ENCODE results near the gene ARID3B.
"Not testable (repeated sequence)": the region's sequence is repeated elsewhere in the genome, so short reads cannot be mapped to it uniquely, and the experiment has no call there.

ARID3B gene

GRCh38 chr15:74627766-74628165, 86.7 kb downstream of the ARID3B start:
- no peaks in the 10 kb centered on the region for H3K27me3 ChIP-seq (replicated peaks; ENCODE audit: control insufficient read depth, insufficient read depth, low read length)
- TF ChIP-seq CTCF (IDR thresholded peaks at IDR 0.05; ENCODE audit: insufficient read depth, low read length, poor library complexity, severe bottlenecking): no peak
- DNase-seq (ENCODE audit: extremely low read depth, insufficient read length): no peak
- H3K4me3 ChIP-seq (replicated peaks; ENCODE audit: low read depth, low read length): no peak overlapping the region
- H3K36me3 ChIP-seq (ENCODE audit: control insufficient read depth, insufficient read depth, low read length): peaks cover 81% of the 10 kb centered on the region

DNA sequence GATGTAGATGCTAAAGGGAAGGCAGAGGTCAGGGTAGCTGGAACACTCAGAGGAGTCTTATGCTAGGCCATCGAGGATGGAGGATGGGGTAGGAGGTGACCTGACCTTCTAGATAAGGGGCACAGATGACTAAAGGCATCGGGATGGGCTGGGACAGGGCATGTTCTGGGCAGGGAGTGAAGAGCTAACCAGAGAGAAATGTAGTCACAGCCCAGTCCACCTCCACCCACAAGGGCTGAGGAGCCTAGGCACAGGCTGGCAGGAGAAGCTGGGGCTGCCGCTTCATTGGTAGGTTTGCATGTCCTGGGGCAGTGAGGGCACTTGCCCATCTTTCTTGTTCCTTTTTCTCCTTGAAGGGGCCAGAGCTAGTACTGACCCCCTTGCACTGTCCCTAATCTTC, 87.2 kb downstream of the ARID3B start:
- no peaks in the 10 kb centered on the region for H3K27me3 ChIP-seq (replicated peaks; ENCODE audit: control insufficient read depth, insufficient read depth, low read length)
- no peak overlapping the region for H3K4me3 ChIP-seq (replicated peaks; ENCODE audit: low read depth, low read length)
- peaks cover 81% of the 10 kb centered on the region for H3K36me3 ChIP-seq (ENCODE audit: control insufficient read depth, insufficient read depth, low read length)
- TF ChIP-seq CTCF (IDR thresholded peaks at IDR 0.05; ENCODE audit: insufficient read depth, low read length, poor library complexity, severe bottlenecking): no peak
- DNase-seq (ENCODE audit: extremely low read depth, insufficient read length): no peak

DNA sequence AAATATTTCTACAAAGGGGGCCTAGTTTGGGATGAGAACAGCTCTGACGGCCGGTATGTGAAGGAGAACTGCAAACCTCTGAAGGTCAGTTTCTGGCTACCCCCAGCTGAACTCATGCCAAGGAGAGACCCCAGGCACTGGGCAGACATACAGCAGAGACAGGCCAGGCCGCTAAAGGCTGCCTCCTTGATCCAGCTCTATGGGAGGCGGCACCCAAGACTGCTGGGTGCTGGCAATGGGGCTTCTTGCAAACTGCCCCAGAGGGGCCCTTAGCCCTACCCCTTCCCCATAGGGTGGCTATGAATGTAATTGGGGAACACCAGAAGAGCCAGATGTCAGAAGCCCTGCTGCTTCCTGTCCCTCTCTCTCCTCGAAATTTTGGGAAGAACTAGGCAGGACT, 87.9 kb downstream of the ARID3B start:
- no peak for DNase-seq (ENCODE audit: extremely low read depth, insufficient read length)
- H3K4me3 ChIP-seq (replicated peaks; ENCODE audit: low read depth, low read length): no peak overlapping the region
- H3K36me3 ChIP-seq (ENCODE audit: control insufficient read depth, insufficient read depth, low read length): peaks cover 73% of the 10 kb centered on the region
- no peak for TF ChIP-seq CTCF (IDR thresholded peaks at IDR 0.05; ENCODE audit: insufficient read depth, low read length, poor library complexity, severe bottlenecking)
- no peaks in the 10 kb centered on the region for H3K27me3 ChIP-seq (replicated peaks; ENCODE audit: control insufficient read depth, insufficient read depth, low read length)

DNA sequence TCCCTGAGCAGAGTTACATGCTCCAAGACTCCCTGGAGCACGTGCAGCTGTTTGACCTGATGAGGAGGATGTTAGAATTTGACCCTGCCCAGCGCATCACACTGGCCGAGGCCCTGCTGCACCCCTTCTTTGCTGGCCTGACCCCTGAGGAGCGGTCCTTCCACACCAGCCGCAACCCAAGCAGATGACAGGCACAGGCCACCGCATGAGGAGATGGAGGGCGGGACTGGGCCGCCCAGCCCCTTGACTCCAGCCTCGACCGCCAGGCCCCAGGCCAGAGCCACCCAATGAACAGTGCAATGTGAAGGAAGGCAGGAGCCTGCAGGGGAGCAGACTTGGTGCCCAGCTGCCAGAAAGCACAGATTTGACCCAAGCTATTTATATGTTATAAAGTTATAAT, 88.7 kb downstream of the ARID3B start:
- not testable (repeated sequence) for H3K4me3 ChIP-seq (replicated peaks; ENCODE audit: low read depth, low read length); H3K27me3 ChIP-seq (replicated peaks; ENCODE audit: control insufficient read depth, insufficient read depth, low read length); DNase-seq (ENCODE audit: extremely low read depth, insufficient read length)
- peaks cover 66% of the 10 kb centered on the region for H3K36me3 ChIP-seq (ENCODE audit: control insufficient read depth, insufficient read depth, low read length)

DNA sequence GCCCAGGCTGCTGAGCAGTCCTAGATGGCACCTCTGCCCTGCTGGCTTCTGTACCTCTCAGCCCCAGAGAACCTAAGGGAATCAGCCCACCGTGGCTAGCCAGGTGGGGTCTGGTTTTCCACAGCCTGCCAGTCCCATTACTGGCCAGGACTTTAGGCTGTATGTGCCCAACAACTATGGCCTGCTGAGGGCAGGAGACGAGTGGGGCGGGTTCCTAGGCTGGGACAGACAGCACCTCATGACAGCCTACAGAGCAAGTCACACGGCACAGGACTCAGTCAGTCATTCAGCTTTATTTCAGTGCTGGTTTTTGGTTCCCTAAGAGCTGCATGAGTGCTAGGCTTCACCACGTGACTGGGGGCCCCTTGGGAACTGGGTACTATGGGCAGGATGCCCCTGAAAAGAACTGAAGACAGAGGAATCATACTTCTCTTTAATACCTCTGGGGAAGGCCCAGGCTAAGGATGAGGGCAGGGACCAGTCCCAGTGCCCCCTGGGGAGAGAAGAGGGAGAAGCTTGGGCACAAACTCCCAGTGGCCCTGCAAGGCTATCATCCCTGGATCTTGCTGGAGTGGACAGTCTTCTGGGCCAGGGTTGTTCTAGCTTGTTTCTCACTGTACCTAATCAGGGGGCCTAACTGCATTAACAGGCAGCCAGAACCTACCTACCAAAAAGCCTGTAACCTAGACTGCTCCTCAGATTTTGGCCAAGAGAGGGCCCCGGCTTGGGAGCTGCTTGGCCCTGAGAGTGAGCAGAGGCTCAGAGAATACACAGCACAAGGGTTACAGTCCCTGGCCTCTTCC, 89.5 kb downstream of the ARID3B start:
- TF ChIP-seq CTCF (IDR thresholded peaks at IDR 0.05; ENCODE audit: insufficient read depth, low read length, poor library complexity, severe bottlenecking): no peak
- H3K36me3 ChIP-seq (ENCODE audit: control insufficient read depth, insufficient read depth, low read length): peaks cover 61% of the 10 kb centered on the region
- H3K27me3 ChIP-seq (replicated peaks; ENCODE audit: control insufficient read depth, insufficient read depth, low read length): no peaks in the 10 kb centered on the region
- no peak for DNase-seq (ENCODE audit: extremely low read depth, insufficient read length)
- H3K4me3 ChIP-seq (replicated peaks; ENCODE audit: low read depth, low read length): no peak overlapping the region

DNA sequence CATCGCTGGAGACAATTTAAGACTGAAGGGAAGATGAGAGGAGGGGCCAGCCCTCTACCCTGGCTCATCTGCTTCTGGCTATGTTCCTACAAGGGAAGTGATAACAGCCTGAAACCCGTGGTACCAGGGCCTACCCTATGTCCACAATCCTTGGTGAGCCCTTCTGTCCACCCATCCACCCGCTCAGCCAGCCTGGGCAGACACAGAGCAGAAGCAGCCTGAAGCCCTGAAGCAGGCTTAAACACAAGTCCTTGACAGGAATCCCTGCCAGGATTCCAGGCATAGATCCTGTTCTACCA, 90.0 kb downstream of the ARID3B start:
- peaks cover 59% of the 10 kb centered on the region for H3K36me3 ChIP-seq (ENCODE audit: control insufficient read depth, insufficient read depth, low read length)
- H3K4me3 ChIP-seq (replicated peaks; ENCODE audit: low read depth, low read length): no peak overlapping the region
- DNase-seq (ENCODE audit: extremely low read depth, insufficient read length): no peak
- no peaks in the 10 kb centered on the region for H3K27me3 ChIP-seq (replicated peaks; ENCODE audit: control insufficient read depth, insufficient read depth, low read length)
- TF ChIP-seq CTCF (IDR thresholded peaks at IDR 0.05; ENCODE audit: insufficient read depth, low read length, poor library complexity, severe bottlenecking): no peak
